ENCODE data around the gene PDE11A.
"Not testable (repeated sequence)": the region's sequence is repeated elsewhere in the genome, so short reads cannot be mapped to it uniquely, and the experiment has no call there.

PDE11A gene

DNA sequence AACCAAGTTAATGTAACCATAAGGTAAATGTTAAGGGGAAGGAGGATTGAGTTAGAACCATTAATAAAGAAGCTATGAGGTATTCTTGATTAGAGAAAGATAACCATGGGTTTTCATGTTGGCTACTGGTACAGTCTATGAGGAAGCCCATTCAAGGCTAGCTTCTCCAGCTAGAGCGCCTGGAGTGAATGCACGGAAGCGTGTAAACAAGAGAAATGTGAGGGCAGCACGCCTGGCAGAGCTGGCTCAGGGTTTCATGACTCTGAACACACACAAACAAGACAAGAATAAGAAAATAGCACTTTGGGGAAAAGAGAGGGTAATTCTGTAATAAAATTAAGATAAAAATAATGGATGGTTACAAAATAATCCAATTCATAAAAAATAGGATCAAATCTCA lies 255.3 kb downstream of the PDE11A start:
- DNase-seq (ENCODE audit: low spot score): no peak

GRCh38 chr2:177816766-177817165 lies 255.8 kb downstream of the PDE11A start:
- no peak for DNase-seq (ENCODE audit: low spot score)

GRCh38 chr2:177812713-177813396 lies 259.7 kb downstream of the PDE11A start:
- DNase-seq (ENCODE audit: low spot score): no peak

DNA sequence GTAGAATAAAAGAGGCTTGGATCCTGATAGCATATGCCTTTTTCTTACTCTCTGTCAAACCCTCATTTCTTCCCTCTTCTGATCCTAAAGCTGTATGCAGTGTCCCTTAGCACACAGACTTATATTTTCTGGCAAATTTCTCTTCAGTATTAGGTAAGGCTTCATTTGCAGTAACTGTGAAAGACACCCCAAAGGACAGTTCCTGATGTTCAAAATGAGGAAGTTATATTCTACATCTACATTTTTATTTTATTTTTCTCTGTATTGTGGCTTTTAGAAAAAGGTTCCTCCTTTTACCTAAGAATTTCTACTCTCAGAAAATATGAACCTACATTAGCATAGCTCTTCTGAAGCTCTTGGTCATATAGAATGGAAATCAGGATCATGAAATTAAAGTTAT lies 261.7 kb downstream of the PDE11A start:
- DNase-seq (ENCODE audit: low spot score): no peak

DNA sequence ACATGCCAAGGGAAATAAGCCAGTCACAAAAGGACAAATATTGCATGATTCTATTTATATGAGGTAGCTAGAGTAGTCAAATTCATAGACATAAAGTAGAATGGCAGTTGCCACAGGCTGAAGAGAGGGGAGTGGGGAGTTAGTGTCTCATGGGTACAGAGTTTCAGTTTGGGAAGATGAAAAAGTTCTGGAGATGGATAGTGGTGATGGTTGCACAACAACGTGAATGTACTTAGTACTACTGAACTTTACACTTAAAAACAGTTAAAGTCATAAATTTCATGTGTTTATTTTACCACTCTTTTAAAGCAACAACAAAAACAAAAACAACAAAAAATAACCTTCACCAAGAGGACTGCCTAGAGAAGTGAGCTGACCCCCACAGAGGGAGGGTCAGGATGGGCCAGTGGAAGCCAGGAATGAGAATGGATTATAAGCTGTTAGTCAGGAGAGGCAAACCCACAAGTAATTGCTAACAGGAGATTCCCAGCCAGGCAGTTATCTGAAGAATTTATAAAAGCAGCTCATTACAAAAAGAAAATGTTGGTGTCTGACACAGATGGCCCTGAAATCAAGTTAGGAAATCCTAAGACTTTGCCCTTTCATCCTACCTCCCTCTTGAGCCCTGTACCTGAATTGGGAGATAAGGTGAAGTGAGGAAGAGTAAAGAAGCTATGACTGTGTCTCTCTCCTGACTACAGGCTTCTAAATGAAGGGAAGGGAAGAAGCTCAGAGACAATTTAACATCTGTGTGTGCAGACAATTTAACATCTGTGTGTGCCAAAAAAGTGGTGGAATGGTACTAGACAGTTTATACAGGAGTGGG lies 263.4 kb downstream of the PDE11A start:
- DNase-seq (ENCODE audit: low spot score): no peak

- DNase-seq (ENCODE audit: low spot score): no peak
Measured at GRCh38 chr2:177806025-177806424, 266.6 kb downstream of the PDE11A start.

- DNase-seq (ENCODE audit: low spot score): peak; percentile 37
Measured at GRCh38 chr2:177799531-177799930, 273.0 kb downstream of the PDE11A start.

DNA sequence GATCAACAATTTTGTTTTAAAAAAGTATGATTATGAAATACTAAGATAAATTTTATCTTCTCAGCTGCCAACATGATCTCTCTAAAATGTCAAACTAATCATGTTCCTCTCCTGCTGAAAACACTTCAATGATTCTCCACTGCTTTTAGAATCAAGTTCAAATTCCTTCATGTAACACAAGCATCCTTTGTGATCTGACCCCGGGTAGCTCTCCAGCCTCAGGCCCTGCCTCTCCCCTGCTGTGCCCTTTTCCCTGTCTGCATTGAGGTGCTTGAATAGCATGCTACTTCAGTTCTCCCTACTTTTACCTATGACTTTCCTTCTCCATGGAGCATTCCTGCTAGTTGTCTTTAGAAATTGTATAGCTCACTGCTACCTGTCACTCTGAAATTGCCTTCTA lies 274.8 kb downstream of the PDE11A start:
- DNase-seq (ENCODE audit: low spot score): no peak

DNA sequence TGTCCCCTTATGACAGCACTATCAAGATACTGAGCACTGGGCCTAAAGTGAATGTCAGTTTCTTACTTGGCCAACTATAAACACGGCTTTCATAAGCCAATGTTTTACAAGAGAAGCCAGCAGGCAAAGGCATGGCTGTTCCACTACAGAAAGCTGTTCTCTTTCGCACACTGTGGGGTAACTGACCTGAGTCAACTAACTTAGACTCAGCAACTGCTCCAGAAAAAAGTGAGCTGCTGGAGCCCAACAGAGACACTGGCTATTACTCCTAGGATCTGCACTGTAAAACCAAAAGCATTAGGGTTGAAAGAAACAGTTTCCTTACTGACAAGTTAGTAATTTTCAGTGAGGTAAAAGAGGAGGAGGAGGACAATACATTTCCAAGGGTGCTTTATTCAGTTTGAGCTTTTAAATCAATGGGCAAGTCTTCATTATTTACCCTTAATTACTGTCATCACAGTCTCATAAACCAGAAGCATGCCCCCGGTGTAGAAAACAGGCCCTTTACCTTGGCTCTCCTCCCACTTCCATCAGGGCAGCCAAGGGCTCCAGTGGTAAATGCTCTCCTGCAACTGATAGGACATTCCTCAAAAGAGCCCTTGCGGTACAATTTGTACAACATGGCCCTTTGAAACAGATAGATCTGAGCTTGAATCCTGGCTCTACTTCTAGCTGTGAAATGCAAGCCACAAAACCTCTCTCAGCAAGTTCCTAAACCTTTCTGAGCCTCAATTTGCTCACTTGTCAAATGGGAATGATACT lies 275.7 kb downstream of the PDE11A start:
- no peak for DNase-seq (ENCODE audit: low spot score)

GRCh38 chr2:177796011-177796410 lies 276.6 kb downstream of the PDE11A start:
- no peak for DNase-seq (ENCODE audit: low spot score)

GRCh38 chr2:177785143-177785542 lies 287.4 kb downstream of the PDE11A start:
- DNase-seq (ENCODE audit: low spot score): not testable (repeated sequence)

DNA sequence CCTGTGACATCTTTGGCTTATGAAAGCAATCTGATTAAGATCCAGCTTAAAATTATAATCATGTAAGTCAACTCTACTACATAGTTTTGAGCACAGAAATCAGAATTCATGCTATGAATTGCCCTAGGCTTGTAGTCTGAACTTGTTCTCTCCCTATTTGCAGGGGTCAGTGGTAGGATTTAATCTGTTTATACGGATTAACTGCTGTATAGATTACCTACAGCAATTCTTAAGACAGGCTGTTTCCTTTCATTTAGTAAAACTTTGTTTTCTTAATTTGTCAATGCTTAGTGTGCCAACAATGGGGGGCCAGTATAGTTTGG lies 287.9 kb downstream of the PDE11A start:
- no peak for DNase-seq (ENCODE audit: low spot score)

DNA sequence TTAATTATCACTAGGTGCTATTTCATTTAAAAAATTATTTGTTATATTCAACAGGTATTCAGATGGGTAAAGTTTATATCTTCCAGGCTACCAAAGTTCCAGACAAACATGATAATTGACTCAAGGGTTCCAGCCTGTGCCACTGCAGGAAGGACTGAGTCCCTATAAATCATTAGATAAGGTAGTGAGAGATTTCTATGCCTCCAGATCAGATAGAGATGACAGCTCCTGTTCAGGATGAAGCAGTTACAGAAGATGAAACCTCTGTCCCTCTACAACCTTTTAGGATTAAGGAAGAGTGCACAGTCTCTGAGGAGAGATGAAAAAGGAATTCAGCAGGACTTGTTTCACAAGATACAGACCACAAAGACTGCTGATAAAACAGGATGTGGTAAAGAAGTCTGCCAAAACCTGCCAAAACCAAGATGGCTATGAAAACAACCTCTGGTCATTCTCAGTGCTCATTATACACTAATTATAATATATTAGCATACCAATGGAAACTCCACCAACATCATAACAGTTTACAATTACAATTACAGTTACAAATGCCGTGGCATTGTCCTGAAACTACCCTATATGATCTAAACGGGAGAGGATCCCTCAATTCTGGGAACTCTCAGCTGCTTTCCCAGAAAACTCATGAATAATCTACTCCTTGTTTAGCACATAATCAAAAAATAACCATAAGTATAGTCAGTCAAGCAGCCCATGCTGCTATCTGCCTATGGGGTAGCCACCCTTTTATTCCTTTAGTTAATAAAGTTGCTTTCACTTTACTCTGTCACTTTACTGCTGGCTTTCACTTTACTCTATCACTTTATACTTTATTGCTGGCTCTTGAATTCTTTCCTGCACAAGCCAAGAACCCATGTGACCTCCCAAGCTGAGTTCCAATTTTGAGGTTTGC lies 288.5 kb downstream of the PDE11A start:
- DNase-seq (ENCODE audit: low spot score): no peak

DNA sequence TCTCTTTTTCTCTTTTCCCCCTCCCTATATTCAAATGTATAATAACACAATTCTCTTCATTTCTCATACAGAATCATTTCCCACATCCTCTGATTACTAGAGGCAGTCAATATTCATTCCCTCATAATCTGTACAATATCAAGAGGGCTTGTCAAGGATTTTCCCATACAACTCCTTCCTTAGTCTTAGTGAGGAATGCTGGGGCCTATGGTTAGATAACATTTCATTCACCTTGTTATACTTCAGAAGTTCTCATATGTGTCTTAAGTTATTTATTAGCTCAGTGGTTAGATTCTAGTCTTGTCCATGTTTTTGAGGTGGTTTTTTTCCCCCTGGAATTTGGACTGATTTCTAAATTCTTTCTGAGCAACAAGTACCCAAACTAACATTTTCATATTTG lies 289.5 kb downstream of the PDE11A start:
- no peak for DNase-seq (ENCODE audit: low spot score)

- no peak for DNase-seq (ENCODE audit: low spot score)
Measured at GRCh38 chr2:177782613-177783012, 290.0 kb downstream of the PDE11A start.

DNA sequence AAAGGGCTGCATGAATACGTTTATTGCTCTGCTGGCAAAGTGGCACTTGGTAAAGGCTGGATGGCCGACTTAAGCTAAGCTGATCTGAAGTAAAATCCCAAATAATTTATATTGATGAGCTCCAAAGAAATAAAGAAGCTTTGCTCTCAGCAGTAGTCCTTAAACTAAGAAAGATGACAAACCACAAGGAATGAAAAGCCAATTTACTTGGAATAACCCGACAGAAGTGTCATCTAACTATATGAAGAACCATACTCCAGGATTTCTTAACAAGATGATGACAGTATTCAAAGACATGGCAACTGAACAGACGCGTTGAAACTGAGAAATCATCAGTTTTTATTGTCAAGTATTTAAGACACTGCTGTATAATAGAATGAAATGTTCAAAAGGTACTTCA lies 294.1 kb downstream of the PDE11A start:
- DNase-seq (ENCODE audit: low spot score): no peak

GRCh38 chr2:177772529-177772928 lies 300.0 kb downstream of the PDE11A start:
- no peak for DNase-seq (ENCODE audit: low spot score)

DNA sequence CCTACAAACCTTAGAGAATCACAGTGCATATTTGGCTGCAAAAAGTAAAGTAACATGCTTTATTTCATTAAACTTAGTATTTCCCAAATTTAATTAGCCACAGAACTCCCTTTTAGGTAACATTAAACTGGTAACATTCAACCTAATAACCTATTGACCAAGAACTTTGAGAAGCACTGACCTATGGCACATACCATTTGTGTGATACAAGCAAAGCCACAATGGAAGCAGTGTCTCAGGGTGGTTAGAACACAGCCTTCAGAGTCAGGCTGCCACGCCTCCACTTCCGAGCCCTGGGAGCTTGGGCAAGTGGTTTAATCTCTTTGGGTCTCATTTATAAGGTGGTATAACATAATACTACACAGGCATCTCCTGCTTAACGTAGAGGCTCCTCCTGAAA lies 301.4 kb downstream of the PDE11A start:
- DNase-seq (ENCODE audit: low spot score): no peak

DNA sequence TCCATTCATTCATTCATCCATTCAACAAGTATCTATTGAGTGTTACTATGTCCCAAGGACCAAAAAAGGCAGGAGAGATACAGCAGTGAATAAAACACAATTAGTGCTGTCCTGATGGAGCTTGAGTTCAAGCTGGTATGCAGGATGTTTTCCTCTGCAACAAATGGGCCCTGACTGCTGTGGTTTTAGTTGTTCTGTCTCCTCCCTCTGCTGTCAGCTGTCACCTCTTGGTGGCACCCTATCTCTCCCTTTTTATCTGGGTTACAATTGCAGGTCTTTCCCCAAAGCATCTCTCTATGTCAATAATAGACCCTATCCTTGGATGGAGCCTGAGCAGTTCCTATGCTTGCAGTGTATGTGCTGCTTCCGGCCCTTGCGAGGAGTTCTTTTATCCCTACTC lies 304.8 kb downstream of the PDE11A start:
- DNase-seq (ENCODE audit: low spot score): no peak

DNA sequence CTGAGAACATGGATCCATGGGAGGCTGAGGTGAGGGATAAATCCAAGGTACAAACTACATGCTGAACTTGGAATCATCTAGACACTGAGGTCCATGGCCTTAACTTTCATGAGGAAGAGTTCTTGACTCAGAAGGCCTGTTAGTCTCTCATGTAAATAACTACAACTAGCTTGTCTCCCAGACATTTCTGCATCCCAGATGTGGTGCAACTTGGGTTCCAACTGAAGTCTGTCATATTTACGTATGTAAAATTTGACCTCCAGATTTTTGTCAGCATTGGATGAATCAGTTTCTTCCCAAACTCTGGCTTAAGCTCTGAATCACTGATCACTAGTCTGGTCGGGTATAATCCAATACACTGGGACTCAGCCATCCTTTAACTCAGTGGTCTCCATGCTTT lies 306.9 kb downstream of the PDE11A start:
- no peak for DNase-seq (ENCODE audit: low spot score)

- peak; percentile 85 for DNase-seq (ENCODE audit: low spot score)
Measured at GRCh38 chr2:177763531-177764265, 308.9 kb downstream of the PDE11A start.
